Regular cardiac myocyte (primary cell): ENCODE measurements around the gene KRTAP13-3. TPM values are rescaled to one million over a fixed set of nuclear protein-coding genes. Genes with fewer than 3 reads are reported as not detected.

Source experiments
- total RNA-seq: library from RNA; depleted of rRNA; stranded (reverse); fragments of >200 nt; gene quantifications from 2 replicates; pipeline ENCODE4 v1.2.3, GENCODE V29; 2014

The KRTAP13-3 gene
- total RNA-seq: not detected in 2 replicates

GRCh38 chr21:30425826-30426225 lies at the start of gene KRTAP13-3:
KRTAP13-3 (minus strand) TSS chr21:30425926; CDS start chr21:30425912, 14 bp downstream.

DNA sequence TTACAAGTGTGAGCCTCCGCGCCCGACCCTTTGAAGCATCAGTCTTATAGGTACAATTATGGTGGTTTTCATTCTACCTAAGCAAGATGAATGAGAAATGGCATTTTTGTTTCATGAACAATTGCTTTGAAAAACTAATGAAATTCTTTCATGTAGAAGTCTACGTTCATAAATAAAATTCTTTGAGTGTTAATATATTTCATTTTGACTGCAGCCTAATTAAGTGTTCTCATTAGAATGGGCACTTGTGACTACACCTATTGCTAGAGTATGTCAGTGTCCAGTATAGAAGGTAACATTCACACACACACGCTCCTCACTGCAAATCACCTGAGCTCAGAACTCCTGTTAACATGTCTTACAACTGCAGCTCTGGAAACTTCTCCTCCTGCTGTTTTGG lies 14.2 kb upstream of the KRTAP13-3 start, which contains the start of gene KRTAP15-1:
TSS of gene KRTAP15-1 (plus strand) at position 301 of the 400 bp plus-strand sequence. CDS start at position 354, 53 bp downstream.

DNA sequence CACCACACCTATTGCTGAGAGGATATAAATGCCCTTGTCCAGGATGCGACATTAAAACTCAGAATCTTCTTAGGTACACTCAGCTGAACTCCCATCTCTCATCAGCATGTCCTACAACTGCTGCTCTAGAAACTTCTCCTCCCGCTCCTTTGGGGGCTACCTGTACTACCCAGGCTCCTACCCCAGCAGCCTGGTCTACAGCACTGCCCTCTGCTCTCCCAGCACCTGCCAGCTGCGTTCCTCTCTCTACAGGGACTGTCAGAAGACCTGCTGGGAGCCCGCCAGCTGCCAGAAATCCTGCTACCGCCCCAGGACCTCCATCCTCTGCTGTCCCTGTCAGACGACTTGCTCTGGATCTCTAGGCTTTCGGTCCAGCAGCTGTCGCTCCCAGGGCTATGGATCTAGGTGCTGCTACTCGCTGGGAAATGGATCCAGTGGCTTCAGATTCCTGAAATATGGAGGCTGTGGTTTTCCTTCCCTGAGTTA lies 4.5 kb upstream of the KRTAP13-3 start, which contains the start of gene KRTAP13-4:
TSS of gene KRTAP13-4 (plus strand) at position 51 of the 486 bp plus-strand sequence. CDS start at position 107, 56 bp downstream.

GRCh38 chr21:30395731-30396130 lies 30.0 kb downstream of the KRTAP13-3 start, which contains the start of gene KRTAP13-1:
KRTAP13-1 (plus strand) TSS chr21:30396031; CDS start chr21:30396087, 56 bp downstream.

Other genes with a start within 250 kb of the KRTAP13-3 start
- not detected in 2 replicates for gene CLDN8, start 209.8 kb downstream of the KRTAP13-3 start, total RNA-seq
- gene KRTAP24-1, start 143.0 kb downstream of the KRTAP13-3 start, total RNA-seq: not detected in 2 replicates
- not detected in 2 replicates for gene KRTAP25-1, start 136.4 kb downstream of the KRTAP13-3 start, total RNA-seq
- gene KRTAP26-1, start 105.6 kb downstream of the KRTAP13-3 start, total RNA-seq: not detected in 2 replicates
- gene KRTAP27-1, start 88.2 kb downstream of the KRTAP13-3 start, total RNA-seq: not detected in 2 replicates
- not detected in 2 replicates for gene KRTAP23-1, start 77.3 kb downstream of the KRTAP13-3 start, total RNA-seq
- gene KRTAP13-2, start 53.7 kb downstream of the KRTAP13-3 start, total RNA-seq: not detected in 2 replicates
- not detected in 2 replicates for gene KRTAP13-1, start 29.9 kb downstream of the KRTAP13-3 start, total RNA-seq
- gene KRTAP13-4, start 4.3 kb upstream of the KRTAP13-3 start, total RNA-seq: not detected in 2 replicates
- not detected in 2 replicates for gene KRTAP15-1, start 14.3 kb upstream of the KRTAP13-3 start, total RNA-seq
- not detected in 2 replicates for gene KRTAP19-1, start 54.4 kb upstream of the KRTAP13-3 start, total RNA-seq
- not detected in 2 replicates for gene KRTAP19-2, start 61.5 kb upstream of the KRTAP13-3 start, total RNA-seq
- gene KRTAP19-3, start 66.1 kb upstream of the KRTAP13-3 start, total RNA-seq: not detected in 2 replicates
- gene KRTAP19-4, start 71.2 kb upstream of the KRTAP13-3 start, total RNA-seq: not detected in 2 replicates
- not detected in 2 replicates for gene KRTAP19-5, start 76.2 kb upstream of the KRTAP13-3 start, total RNA-seq
- gene KRTAP19-6, start 115.9 kb upstream of the KRTAP13-3 start, total RNA-seq: not detected in 2 replicates
- not detected in 2 replicates for gene KRTAP19-7, start 135.4 kb upstream of the KRTAP13-3 start, total RNA-seq
- gene KRTAP22-2, start 164.5 kb upstream of the KRTAP13-3 start, total RNA-seq: not detected in 2 replicates
- gene KRTAP6-3, start 166.5 kb upstream of the KRTAP13-3 start, total RNA-seq: not detected in 2 replicates
- not detected in 2 replicates for gene KRTAP6-2, start 173.0 kb upstream of the KRTAP13-3 start, total RNA-seq
- gene KRTAP22-1, start 175.2 kb upstream of the KRTAP13-3 start, total RNA-seq: not detected in 2 replicates
- not detected in 2 replicates for gene KRTAP6-1, start 188.0 kb upstream of the KRTAP13-3 start, total RNA-seq
- gene KRTAP20-1, start 190.5 kb upstream of the KRTAP13-3 start, total RNA-seq: not detected in 2 replicates
- not detected in 2 replicates for gene KRTAP20-4, start 194.7 kb upstream of the KRTAP13-3 start, total RNA-seq
- not detected in 2 replicates for gene KRTAP20-2, start 209.3 kb upstream of the KRTAP13-3 start, total RNA-seq
- not detected in 2 replicates for gene KRTAP20-3, start 216.9 kb upstream of the KRTAP13-3 start, total RNA-seq